Astrocyte (in vitro differentiated cells and primary cell): Measurements from ENCODE around the gene ILKAP. TPM values are rescaled to one million over a fixed set of nuclear protein-coding genes. Genes with fewer than 3 reads are reported as not detected.

ENCODE experiments used
- DNase-seq: peaks from one replicate; pipeline ENCODE4 v3.0.0-alpha.2; 2010; ENCODE audit warnings: low read depth
- FAIRE-seq: peaks from 2 replicates; lab custom pipeline; 2011; peaks lifted over from hg19 to GRCh38; lab: Jason Lieb, UNC
- H2AFZ ChIP-seq: 2 replicates; pipeline ENCODE4 v1.6.0; 2012; ENCODE audit warnings: low read depth, low read length, inconsistent platforms
- H3K27ac ChIP-seq: 2 replicates; pipeline ENCODE4 v1.5.1; 2011; ENCODE audit warnings: low read depth, low read length, inconsistent platforms
- H3K27me3 ChIP-seq: 2 replicates; pipeline ENCODE4 v1.6.0; 2011; ENCODE audit warnings: low read length, inconsistent platforms; ENCODE audit not compliant: insufficient read depth
- H3K36me3 ChIP-seq: 2 replicates; pipeline ENCODE4 v1.5.1; 2011; ENCODE audit warnings: low read length, inconsistent platforms; ENCODE audit not compliant: insufficient read depth
- H3K4me1 ChIP-seq: 2 replicates; pipeline ENCODE4 v1.5.1; 2011; ENCODE audit warnings: low read length, inconsistent platforms; ENCODE audit not compliant: insufficient read depth
- H3K4me2 ChIP-seq: 2 replicates; pipeline ENCODE4 v1.6.0; 2012; ENCODE audit warnings: low read length, inconsistent platforms
- H3K4me3 ChIP-seq: 2 replicates; pipeline ENCODE4 v1.5.1; 2011; ENCODE audit warnings: low read depth, mild to moderate bottlenecking, low read length, inconsistent platforms; ENCODE audit not compliant: insufficient read depth
- H3K79me2 ChIP-seq: 2 replicates; pipeline ENCODE4 v1.6.0; 2012; ENCODE audit warnings: mild to moderate bottlenecking, low read length, inconsistent platforms; ENCODE audit not compliant: insufficient read depth
- H3K9ac ChIP-seq: 2 replicates; pipeline ENCODE4 v1.6.0; 2012; ENCODE audit warnings: mild to moderate bottlenecking, low read length, inconsistent platforms
- H3K9me3 ChIP-seq: 2 replicates; pipeline ENCODE4 v1.5.1; 2012; ENCODE audit warnings: low read depth, mild to moderate bottlenecking, low read length, inconsistent platforms; ENCODE audit not compliant: insufficient read depth
- H4K20me1 ChIP-seq: 2 replicates; pipeline ENCODE4 v1.6.0; 2012; ENCODE audit warnings: low read length, inconsistent platforms; ENCODE audit not compliant: insufficient read depth
- H3K27ac Mint-ChIP-seq: one replicate; pipeline ENCODE4 v1.8.0; 2021; ENCODE audit warnings: mild to moderate bottlenecking, mixed read lengths; ENCODE audit not compliant: unreplicated experiment
- H3K27me3 Mint-ChIP-seq: one replicate; pipeline ENCODE4 v1.8.0; 2021; ENCODE audit warnings: low read depth, mixed read lengths; ENCODE audit not compliant: unreplicated experiment
- H3K36me3 Mint-ChIP-seq: one replicate; pipeline ENCODE4 v1.8.0; 2021; ENCODE audit warnings: low read depth, mixed read lengths; ENCODE audit not compliant: unreplicated experiment
- H3K4me1 Mint-ChIP-seq: one replicate; pipeline ENCODE4 v1.8.0; 2021; ENCODE audit warnings: low read depth, mixed read lengths; ENCODE audit not compliant: unreplicated experiment
- H3K4me3 Mint-ChIP-seq: one replicate; pipeline ENCODE4 v1.8.0; 2021; ENCODE audit warnings: mild to moderate bottlenecking, moderate library complexity, mixed read lengths; ENCODE audit not compliant: unreplicated experiment
- H3K9me3 Mint-ChIP-seq: one replicate; pipeline ENCODE4 v1.8.0; 2021; ENCODE audit warnings: mild to moderate bottlenecking, mixed read lengths; ENCODE audit not compliant: unreplicated experiment
- CTCF ChIP-seq: IDR thresholded peaks from 2 replicates; pipeline ENCODE4 v1.5.1; 2011; ENCODE audit warnings: low read depth, mild to moderate bottlenecking, inconsistent platforms, low read length, moderate library complexity; ENCODE audit not compliant: insufficient read depth
- EZH2 ChIP-seq: IDR thresholded peaks from 2 replicates; pipeline ENCODE4 v1.6.1; 2012; ENCODE audit warnings: mild to moderate bottlenecking, low read length, inconsistent platforms; ENCODE audit not compliant: insufficient read depth
- total RNA-seq: library from RNA; stranded (reverse); gene quantifications from 2 replicates; pipeline ENCODE4 v1.2.1, GENCODE V29; 2021

The ILKAP gene
- total RNA-seq, 1 donor from 2014 or later: 32.3 TPM

- Mint-ChIP-seq H3K36me3 (peaks cover 2% of the 10 kb centered on the region), H3K27ac (no peak overlapping the region), H3K4me1 (peaks cover 14% of the 10 kb centered on the region), H3K27me3 (peaks cover 13% of the 10 kb centered on the region), H3K9me3 (no peaks in the 10 kb centered on the region), H3K4me3 (no peak overlapping the region)
- no peaks in the 10 kb centered on the region for H4K20me1 ChIP-seq
- no peaks in the 10 kb centered on the region for H3K27me3 ChIP-seq
- H2AFZ ChIP-seq: no peak overlapping the region
- H3K27ac ChIP-seq: no peak overlapping the region
- no peak overlapping the region for H3K9ac ChIP-seq
- FAIRE-seq: no peak
- no peak overlapping the region for H3K4me2 ChIP-seq
- H3K4me3 ChIP-seq: no peak overlapping the region
- H3K9me3 ChIP-seq: no peaks in the 10 kb centered on the region
- no peak for DNase-seq
- TF ChIP-seq CTCF: no peak
- no peak for TF ChIP-seq EZH2
- peaks cover 5% of the 10 kb centered on the region for H3K4me1 ChIP-seq
- no peaks in the 10 kb centered on the region for H3K36me3 ChIP-seq
- no peaks in the 10 kb centered on the region for H3K79me2 ChIP-seq
Observed at GRCh38 chr2:238140721-238141540, 62.6 kb downstream of the ILKAP start.

- H3K4me2 ChIP-seq: no peak overlapping the region
- Mint-ChIP-seq H3K36me3 (peaks cover 2% of the 10 kb centered on the region), H3K4me3 (no peak overlapping the region), H3K27ac (no peak overlapping the region), H3K4me1 (peaks cover 14% of the 10 kb centered on the region), H3K27me3 (peaks cover 16% of the 10 kb centered on the region), H3K9me3 (no peaks in the 10 kb centered on the region)
- no peak for TF ChIP-seq CTCF
- no peak for TF ChIP-seq EZH2
- no peak overlapping the region for H3K4me3 ChIP-seq
- H3K36me3 ChIP-seq: no peaks in the 10 kb centered on the region
- no peak for FAIRE-seq
- H3K9ac ChIP-seq: no peak overlapping the region
- no peak for DNase-seq
- H2AFZ ChIP-seq: no peak overlapping the region
- H3K9me3 ChIP-seq: no peaks in the 10 kb centered on the region
- H3K79me2 ChIP-seq: no peaks in the 10 kb centered on the region
- no peaks in the 10 kb centered on the region for H3K27me3 ChIP-seq
- H4K20me1 ChIP-seq: no peaks in the 10 kb centered on the region
- peaks cover 5% of the 10 kb centered on the region for H3K4me1 ChIP-seq
- no peak overlapping the region for H3K27ac ChIP-seq
Observed at GRCh38 chr2:238140040-238140439, 63.5 kb downstream of the ILKAP start.
